ES-I3 (cell line): ENCODE data around the gene FGFR3.

Source experiments
- H3K36me3 ChIP-seq: 2 replicates; pipeline ENCODE4 v1.6.1; 2013; ENCODE audit warnings: mild to moderate bottlenecking, low read length, control low read depth, moderate library complexity; ENCODE audit not compliant: insufficient read depth
- H3K4me1 ChIP-seq: 2 replicates; pipeline ENCODE4 v1.6.1; 2013; ENCODE audit warnings: mild to moderate bottlenecking, control low read depth, low read length; ENCODE audit not compliant: insufficient read depth
- H3K9ac ChIP-seq: 2 replicates; pipeline ENCODE4 v1.6.1; 2013; ENCODE audit warnings: low read depth, mild to moderate bottlenecking, low read length, moderate library complexity
- H3K9me3 ChIP-seq: 2 replicates; pipeline ENCODE4 v1.6.1; 2013; ENCODE audit warnings: mild to moderate bottlenecking, low read length, moderate library complexity; ENCODE audit not compliant: control insufficient read depth, insufficient read depth

Gene FGFR3

DNA sequence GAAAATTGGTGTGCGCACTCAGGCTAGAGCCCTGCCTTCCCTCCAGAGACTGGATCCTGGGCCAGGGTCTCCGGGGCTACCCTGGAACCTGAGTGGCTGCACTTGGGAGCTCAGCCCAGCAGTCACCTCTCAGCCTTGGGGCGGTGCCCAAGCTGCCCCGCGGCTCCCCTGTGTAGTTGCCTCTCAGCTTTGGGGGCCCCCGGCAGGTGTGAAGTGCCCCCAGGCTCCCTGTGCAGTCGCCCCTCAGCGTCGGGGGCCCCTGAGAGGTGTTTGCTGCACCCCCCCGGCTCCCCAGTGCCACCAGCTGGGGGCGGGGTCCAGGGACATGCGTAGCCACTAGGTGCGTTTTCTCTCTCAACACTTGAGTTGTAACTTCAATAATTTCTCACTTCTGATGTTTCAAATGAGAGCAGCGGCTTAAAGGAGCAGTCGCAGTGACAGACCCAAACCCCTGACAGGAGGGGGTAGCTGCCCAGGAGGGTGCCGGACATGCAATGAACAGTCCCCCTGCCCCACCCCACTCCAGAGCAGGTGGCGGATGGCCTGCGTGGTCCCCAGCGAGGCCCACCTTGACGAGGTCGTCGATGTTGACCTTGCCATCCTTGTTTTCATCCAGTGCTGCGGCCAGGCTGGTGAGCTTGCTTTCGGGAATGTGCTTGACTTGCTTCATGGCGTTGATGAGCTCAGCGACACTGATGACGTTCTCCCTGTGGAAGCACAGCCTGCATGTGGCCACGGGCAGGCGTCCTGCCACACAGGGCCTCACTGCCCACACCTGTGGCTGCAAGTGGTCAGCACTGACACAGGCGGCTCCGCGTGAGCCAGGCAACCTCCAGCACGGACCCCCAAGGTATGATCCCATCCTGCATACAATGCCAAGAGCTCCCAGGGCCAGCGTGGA is 22.3 kb downstream of the FGFR3 start:
- H3K4me1 ChIP-seq: no peaks in the 10 kb centered on the region
- H3K36me3 ChIP-seq: peaks cover 13% of the 10 kb centered on the region
- H3K9ac ChIP-seq: no peak overlapping the region
- no peaks in the 10 kb centered on the region for H3K9me3 ChIP-seq

- Histone ChIP-seq H3K36me3 (peaks cover 13% of the 10 kb centered on the region), H3K9ac (no peak overlapping the region), H3K4me1 (no peaks in the 10 kb centered on the region), H3K9me3 (no peaks in the 10 kb centered on the region)
Measured at GRCh38 chr4:1815997-1816860, 23.1 kb downstream of the FGFR3 start.

- Histone ChIP-seq H3K9ac (no peak overlapping the region), H3K9me3 (no peaks in the 10 kb centered on the region), H3K36me3 (peaks cover 13% of the 10 kb centered on the region), H3K4me1 (no peaks in the 10 kb centered on the region)
Measured at GRCh38 chr4:1819284-1819683, 26.2 kb downstream of the FGFR3 start.

- H3K36me3 ChIP-seq: peaks cover 9% of the 10 kb centered on the region
- H3K9ac ChIP-seq: no peak overlapping the region
- H3K9me3 ChIP-seq: no peaks in the 10 kb centered on the region
- no peaks in the 10 kb centered on the region for H3K4me1 ChIP-seq
Measured at GRCh38 chr4:1819816-1820215, 26.7 kb downstream of the FGFR3 start.

DNA sequence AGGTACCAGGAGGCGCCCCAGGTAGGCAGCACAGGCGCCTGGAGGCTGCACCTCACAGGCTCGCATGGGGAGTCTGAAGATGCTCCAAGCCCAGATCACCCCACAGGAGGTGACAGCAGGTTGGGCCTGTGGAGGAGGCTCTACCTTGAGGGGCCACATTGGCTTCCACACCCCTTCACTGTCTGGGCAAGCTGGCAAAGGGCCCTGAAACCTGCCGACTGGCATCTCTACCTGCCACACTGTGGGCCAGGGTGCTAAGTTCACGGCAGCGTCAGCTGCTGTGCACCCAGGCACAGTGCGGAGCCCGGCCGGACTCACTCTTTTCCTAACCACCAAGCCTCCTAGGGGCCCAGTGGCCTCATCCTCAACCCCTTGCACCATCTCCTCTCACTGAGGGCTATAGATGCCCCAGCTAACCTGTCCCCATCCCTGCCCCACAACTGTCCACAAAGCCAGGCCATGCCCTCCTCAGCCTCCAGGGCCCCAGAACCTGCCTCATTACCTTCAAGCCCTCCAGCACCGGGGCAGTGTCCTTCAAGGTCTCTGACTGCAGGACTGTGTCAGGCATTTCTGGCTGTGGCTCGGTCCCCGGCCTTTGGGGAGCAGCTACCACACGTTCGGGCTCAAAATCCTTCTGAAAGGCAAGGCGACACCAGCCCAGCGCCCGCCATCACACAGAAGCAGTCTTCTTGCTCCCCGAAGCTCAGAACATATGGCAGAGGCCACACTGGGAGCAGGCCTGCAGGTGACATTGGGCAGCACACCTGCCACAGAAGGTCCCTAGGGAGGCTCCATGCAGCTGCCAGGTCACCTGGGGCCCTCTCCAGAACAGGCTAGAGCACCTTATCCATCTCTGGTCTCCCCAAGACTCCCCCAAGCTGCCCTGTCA is 28.8 kb downstream of the FGFR3 start:
- H3K4me1 ChIP-seq: no peaks in the 10 kb centered on the region
- H3K36me3 ChIP-seq: peaks cover 5% of the 10 kb centered on the region; the same call in 1 of the 2 replicates
- no peak overlapping the region for H3K9ac ChIP-seq
- H3K9me3 ChIP-seq: no peaks in the 10 kb centered on the region

DNA sequence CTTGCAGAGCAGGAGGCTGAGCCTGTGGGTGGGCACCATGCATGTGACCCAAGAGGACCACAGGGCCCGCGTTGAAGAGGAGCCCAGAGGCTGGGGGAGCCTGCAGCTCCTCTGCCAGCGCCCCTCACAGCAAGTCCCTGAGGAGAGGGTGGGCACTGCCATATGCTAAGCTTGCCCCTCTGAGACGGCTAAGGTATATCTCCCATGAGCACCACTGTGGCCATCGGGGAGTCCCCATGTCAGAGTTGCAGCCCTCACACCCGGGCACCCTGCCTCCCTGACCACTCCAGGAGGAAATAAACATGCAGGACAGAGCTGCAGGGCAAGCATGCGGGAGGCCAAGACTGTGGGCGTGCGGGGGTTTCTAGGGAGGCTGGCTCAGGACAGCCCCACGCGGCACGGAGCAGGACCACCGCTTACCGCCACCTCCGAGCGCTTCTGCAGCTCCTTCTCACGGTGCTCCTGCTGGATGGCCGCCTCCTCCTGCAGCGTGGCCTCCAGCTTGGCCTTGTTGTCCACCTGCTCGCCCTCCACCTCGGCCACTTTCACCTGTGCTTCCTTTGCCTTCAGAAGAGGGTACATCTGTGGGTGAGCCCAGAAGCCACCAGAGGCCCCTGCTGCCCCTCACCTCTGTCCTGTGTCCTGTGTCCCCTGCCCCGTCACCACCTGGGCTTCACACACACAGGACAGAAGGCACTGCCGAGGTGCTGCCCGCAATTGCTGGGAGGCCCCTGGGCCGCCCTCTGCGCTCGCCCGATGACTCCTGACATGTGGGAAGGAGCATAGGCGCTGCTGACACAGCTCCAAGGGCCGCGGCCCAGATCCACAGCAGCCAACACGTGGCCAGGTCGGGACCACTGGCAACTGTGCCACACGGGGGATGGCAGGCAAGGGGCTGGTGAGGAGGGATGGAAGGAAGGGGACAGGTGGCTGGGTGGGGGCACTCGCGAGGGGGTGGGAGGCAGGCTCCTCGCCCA is 29.8 kb downstream of the FGFR3 start:
- Histone ChIP-seq H3K4me1 (no peaks in the 10 kb centered on the region), H3K36me3 (peaks cover 5% of the 10 kb centered on the region; the same call in 1 of the 2 replicates), H3K9ac (no peak overlapping the region), H3K9me3 (no peaks in the 10 kb centered on the region)

- peaks cover 5% of the 10 kb centered on the region; the same call in 1 of the 2 replicates for H3K36me3 ChIP-seq
Measured at GRCh38 chr4:1823545-1823932, 30.4 kb downstream of the FGFR3 start.

DNA sequence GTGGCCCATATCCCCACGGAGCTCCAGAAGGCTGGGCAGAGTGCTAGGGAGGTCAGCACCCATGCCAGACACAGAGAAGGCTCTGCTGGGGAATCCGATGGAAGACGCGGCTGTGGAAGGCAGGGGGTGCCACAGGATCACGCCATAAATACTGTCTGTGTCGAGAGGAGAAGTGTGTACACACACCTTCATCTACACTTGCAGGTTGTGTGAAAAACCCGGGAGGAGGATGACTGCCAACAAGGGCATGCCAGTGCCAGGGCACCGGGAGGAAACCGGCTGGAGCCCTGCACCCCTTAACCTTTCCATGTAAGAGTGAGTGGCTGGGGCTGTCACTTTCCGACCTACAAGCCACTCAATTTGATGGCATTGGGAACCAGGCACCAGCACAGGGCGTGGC is 31.7 kb downstream of the FGFR3 start:
- 0 out of 2 replicates have a peak, but pooled peaks cover 2% of the 10 kb centered on the region for H3K4me1 ChIP-seq
- H3K9me3 ChIP-seq: no peaks in the 10 kb centered on the region
- no peaks in the 10 kb centered on the region for H3K36me3 ChIP-seq
- H3K9ac ChIP-seq: no peak overlapping the region

More at GRCh38 chr4:1823545-1823932, 30.4 kb downstream of the FGFR3 start:
- no peaks in the 10 kb centered on the region for H3K4me1 ChIP-seq
- H3K9me3 ChIP-seq: no peaks in the 10 kb centered on the region
- no peak overlapping the region for H3K9ac ChIP-seq

DNA sequence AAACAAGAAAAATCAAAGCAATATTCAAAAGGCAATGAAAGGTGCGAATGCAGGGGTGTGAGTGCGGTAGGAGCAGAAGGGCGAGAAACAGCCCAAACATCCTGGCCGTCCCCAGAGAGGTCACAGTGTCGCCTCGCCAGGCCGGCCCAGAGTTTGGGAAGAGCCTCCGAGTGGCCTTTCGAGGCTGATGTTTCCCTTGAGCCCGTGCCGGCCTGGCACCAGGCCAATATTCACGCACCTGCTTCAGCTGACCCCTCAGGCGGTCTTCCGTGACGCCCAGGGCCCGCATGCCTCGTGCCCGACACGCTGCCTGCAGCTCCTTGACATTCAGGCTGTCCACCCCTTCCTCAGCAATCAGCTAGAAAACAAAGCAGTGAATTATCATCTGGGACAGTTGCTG is 32.2 kb downstream of the FGFR3 start:
- H3K4me1 ChIP-seq: 0 out of 2 replicates have a peak, but pooled peaks cover 3% of the 10 kb centered on the region
- no peak overlapping the region for H3K9ac ChIP-seq
- H3K9me3 ChIP-seq: no peaks in the 10 kb centered on the region
- no peaks in the 10 kb centered on the region for H3K36me3 ChIP-seq

GRCh38 chr4:1826531-1827350 is 33.6 kb downstream of the FGFR3 start:
- Histone ChIP-seq H3K4me1 (0 out of 2 replicates have a peak, but pooled peaks cover 3% of the 10 kb centered on the region), H3K9me3 (no peaks in the 10 kb centered on the region), H3K9ac (no peak overlapping the region), H3K36me3 (peaks cover 6% of the 10 kb centered on the region)

- no peaks in the 10 kb centered on the region for H3K9me3 ChIP-seq
- H3K9ac ChIP-seq: no peak overlapping the region
- H3K4me1 ChIP-seq: 0 out of 2 replicates have a peak, but pooled peaks cover 3% of the 10 kb centered on the region
- H3K36me3 ChIP-seq: peaks cover 15% of the 10 kb centered on the region
Measured at GRCh38 chr4:1830234-1830633, 37.1 kb downstream of the FGFR3 start.

DNA sequence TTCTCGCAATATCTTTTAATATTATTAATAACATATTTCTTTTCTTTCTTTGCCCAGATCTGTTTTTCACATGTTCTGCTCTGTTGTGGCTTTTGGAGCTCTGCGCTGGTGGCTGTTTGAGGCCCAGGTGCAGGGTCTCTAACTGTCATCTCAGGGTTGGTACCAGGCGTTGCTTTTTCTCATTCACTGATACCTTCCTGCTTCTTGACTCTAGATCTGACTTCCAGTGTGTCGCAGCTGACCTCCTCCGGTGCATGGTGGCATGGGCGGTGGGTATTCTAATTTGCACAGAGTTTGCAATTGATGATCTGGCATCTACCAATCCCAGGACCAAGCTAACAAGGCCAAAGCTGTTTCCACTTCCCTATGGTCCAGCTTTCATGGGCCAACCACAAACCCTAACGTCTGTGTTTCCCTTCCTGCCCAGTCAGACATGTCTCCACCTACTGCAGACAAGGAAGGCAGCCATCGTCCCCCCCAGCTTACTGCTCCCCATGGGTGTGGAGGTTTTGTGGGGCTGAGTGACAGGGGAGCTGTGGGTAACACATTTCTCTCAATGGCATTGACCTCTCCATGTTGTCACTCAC is 37.6 kb downstream of the FGFR3 start:
- Histone ChIP-seq H3K9ac (no peak overlapping the region), H3K36me3 (peaks cover 15% of the 10 kb centered on the region)

More for the DNA sequence above, 37.6 kb downstream of the FGFR3 start:
- Histone ChIP-seq H3K4me1 (0 out of 2 replicates have a peak, but pooled peaks cover 3% of the 10 kb centered on the region), H3K9me3 (no peaks in the 10 kb centered on the region)
